Endothelial cell of hepatic sinusoid (primary cell): ENCODE measurements around the gene SH3D19.

ENCODE experiments used
- in situ Hi-C: cut with HindIII; loops from 2 replicates; pipeline ENCODE4 v1.10.0; 2017; ENCODE audit warnings: low sequenced_read_pairs

SH3D19 gene

DNA sequence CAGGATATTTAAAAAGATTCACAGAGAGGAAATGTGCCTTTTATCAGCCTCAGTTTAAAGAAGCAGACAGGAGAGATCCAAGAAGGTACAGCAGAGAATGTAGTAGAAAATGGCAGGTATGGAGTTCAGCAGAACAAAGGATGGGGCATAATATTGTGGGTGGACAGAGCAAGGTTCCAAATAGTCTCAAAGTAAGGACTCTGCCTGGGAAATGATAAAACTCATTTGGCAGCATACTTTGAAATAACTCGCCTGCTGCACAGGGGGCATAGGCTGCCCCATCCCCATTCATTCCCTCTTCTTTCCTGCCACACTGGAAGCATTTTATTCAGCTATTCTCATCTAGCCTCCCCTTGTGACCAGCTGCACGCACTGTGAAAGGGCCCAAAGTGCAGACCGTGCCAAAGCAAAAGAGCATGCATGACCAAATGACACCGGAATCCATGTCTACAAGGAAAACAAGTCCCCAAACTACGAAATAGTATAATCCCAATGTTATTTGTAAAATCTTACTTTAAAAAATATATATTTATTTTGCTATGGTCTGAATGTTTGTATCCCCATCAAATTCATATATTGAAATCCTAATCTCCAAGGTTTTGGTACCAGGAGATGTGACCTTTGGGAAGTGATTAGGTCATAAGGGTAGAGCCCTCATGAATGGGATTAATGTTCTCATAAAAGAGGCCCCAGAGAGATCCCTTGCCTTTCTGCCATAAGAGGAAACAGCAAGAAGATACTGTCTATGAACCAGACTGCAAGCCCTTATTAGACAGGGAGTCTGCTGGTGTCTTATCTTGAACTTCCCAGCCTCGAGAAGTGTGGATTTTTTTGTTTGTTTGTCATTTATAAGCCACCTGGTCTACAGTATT is 125.8 kb downstream of the SH3D19 start:
- in situ Hi-C loops: no loop called here

GRCh38 chr4:151198748-151199147 is 126.7 kb downstream of the SH3D19 start:
- in situ Hi-C loops: no loop called here

DNA sequence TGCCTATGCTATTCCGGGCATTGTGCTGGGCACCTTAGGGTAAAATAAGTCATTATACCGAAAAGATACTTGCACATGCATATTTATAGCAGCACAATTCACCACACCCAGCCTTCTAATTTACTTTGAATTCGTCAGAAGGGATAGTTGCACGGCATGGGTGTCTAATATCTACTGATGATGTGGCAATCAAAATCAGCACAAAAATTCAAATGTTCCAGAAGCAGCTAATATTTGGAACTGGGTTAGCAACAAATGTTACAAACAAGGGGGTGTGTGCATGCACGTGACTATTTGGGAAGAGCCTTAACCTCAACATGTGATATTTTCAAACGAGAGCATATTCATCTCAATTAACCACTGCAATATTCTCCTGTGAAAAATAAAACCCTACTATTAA is 128.2 kb downstream of the SH3D19 start:
- in situ Hi-C loops: no loop called here

DNA sequence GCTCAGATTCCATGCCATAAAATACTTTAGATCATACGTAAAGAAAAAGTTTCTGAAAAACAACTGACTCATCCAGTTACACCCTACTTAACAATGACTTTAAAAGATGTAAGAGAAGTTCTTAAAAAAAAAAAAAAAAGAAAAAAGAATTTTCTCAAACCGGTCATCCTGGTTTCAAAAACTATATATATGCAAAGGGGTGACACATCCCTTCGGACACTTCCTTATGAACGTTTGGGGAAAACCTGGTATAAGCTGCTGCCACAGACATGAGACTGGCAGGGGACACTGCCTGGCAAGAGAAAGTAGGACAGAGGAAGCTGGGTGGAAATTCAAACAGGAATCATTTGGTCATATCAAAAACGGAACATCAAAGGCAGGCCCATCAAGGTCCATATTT is 129.6 kb downstream of the SH3D19 start:
- in situ Hi-C loops: no loop called here

GRCh38 chr4:151193414-151193813 is 132.0 kb downstream of the SH3D19 start:
- in situ Hi-C loops: no loop called here

DNA sequence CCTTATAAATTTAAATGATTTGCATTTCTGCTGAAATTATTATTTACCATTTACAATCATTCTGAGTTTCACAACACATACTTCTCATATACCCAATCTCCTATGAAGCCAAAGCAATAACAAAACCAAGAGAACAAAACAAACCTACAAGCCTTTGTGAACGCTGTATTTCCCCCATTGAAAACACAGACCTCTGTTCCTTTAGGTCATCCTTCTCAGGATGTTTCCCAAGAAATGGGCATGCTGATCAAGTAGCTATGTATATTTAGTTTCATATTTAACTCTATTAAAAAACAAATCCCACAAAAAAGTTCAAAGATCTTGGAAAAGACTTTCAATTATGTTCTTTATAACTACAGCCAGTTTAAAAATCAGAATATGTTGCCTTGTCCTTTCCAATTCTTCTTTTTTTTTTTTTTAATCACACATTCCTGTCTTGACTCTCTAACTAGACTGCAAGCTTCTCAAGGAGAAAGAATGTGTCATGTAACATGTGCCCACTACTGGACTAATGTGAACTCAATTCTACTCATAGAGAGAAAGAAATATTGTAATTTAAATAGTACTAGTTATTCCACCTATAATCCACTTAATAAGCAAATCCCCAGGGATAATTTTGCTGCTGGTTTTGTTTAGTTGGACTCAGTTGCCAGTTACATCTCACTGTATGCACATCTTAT is 132.7 kb downstream of the SH3D19 start:
- in situ Hi-C loops: no loop called here

DNA sequence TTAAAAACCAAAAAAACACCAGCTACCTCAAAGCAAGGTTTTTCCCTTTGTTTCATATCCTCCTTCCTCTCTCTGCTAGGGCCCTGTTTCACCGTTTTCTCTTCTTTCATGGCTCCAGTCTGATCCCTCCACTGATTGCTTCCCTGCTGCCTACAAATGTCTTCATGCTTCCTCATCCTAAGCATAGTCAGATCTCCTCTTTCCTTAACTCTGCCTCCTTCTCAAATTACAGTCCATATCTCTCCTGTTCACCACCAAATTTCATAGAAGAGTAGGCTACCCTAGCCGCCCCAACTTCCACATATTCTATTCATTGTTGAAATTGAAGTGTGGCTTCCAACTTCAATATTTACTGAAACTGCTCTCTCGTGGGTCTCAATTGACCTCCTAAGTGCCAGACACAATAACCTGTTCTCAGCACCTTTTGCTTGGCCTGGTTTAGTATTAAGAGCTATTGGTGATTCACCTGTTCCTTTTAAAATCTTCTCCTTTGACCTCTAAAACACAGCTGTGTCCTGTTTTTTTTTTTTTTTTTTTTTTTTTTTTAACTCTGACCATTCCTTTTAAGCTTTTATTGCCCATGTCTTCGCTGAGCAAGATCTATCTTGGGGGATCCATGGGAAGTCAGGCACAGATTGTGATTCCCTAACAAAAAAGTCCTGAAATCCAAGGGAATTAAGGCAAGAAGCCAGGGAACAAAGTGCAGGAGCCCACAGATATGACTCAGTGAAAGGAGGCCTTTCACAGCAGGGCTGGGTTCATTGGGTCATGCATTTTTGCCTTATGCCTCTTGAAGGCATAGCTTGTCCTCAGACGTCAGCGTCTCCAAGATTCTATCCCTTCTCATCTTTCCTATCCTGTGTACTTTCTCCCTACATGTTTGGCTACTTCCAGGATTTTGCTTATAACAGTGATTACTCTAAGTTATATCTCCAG is 140.6 kb downstream of the SH3D19 start:
- in situ Hi-C loops: no loop called here

DNA sequence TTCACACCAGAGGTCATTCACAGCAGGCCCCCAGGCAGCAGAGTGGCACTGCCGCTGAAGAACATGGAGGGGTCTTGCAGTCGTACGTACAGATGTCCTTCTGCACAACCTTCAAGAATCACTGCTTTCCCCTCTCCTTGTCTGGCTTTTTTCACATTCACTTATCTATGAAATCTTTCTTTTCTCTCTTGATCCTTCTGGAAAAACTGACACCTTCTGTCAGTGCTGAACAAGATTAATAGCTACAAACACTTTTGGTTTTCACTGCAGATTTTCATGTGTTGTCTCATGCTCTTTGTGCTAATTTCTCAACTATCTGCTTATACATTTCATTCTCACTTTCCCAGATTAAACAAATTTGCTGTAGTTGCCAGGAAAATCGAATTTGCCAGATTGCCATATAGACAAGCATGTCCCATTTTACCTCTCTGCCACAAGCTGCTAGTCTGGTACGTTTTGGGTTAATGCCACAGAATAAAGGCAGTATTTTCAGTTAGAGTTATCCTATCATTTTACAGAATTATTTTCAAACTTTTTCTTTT is 142.9 kb downstream of the SH3D19 start:
- in situ Hi-C loops: no loop called here

GRCh38 chr4:151176685-151177084 is 148.7 kb downstream of the SH3D19 start:
- in situ Hi-C loops: no loop called here

- in situ Hi-C loops: no loop called here
Measured at GRCh38 chr4:151175754-151176631, 149.4 kb downstream of the SH3D19 start.

- in situ Hi-C loops: no loop called here
Measured at GRCh38 chr4:151175233-151175632, 150.2 kb downstream of the SH3D19 start.

DNA sequence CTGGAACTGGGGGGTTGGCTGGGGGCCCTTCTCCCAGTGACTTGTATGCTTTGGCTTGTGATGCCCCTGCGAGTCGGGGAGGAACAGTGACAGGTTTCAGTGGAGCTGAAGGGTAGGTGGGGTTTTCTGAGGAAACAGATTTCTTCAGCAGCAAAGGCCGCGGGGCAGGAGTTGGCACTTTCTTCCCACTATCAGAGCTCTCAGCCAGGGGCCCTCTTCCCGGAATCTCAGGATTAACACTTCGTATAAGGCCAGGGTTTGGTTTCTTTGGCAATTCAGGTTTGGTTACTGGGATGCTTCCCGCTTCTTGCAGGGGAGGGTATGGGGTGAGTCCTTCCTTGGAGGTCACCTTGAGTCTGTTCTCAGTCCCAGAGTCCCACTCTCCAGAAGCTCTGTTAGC is 150.6 kb downstream of the SH3D19 start:
- in situ Hi-C loops: no loop called here

- in situ Hi-C loops: no loop called here
Measured at GRCh38 chr4:151173871-151174270, 151.5 kb downstream of the SH3D19 start.

DNA sequence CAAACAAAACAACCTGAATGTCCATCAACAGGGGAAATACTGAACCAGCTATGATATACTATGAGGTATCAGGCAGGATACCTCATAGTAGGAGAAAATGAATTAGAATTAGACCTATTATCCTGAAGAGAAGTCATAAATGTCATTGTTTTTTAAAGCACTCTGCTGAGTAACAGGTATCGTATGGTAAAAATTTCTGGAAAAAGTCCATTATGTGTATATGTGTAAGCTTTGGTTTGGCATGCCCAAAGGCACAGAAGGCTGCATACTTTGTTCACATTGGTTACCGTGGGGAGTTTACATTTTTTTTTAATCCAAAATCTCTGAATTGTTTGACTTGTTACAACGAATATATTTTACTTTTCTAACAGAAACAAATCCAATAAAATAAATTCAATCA is 155.5 kb downstream of the SH3D19 start:
- in situ Hi-C loops: no loop called here

DNA sequence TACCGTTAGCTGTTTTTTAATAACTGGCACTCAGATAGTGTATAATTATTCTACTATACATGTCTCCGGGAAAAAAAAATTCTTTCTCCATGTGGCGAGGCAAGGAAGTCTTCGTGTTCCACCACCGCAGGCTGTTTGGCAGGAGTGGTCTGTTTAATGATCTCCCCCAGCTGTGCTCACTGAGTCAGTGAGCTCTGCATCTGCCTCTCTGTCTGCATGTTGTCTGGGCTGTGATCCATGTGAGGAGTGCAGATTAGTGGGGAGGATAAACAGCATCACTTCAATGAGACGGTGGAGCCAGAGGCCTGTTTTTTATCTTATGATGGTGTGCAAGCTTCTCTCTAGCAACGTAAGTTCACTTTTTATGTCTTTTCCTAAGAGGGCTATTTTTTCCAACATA is 156.2 kb downstream of the SH3D19 start:
- in situ Hi-C loops: no loop called here

DNA sequence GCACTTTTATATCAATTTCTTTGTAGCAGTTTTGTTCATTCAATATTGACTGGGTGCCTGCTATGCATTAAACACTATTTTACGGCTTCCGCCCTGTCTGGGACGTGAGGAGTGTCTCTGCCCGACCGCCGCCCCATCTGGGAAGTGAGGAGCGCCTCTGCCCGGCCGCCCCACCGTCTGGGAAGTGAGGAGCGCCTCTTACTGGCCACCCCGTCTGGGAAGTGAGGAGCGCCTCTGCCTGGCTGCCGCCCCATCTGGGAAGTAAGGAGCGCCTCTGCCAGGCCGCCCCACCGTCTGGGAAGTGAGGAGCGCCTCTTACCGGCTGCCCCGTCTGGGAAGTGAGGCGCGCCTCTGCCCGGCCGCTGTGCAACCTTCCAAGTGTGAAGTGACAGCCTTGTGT is 157.8 kb downstream of the SH3D19 start:
- in situ Hi-C loops: no loop called here

GRCh38 chr4:151166636-151167035 is 158.8 kb downstream of the SH3D19 start:
- in situ Hi-C loops: no loop called here

GRCh38 chr4:151165205-151166000 is 160.0 kb downstream of the SH3D19 start:
- in situ Hi-C loops: no loop called here

GRCh38 chr4:151163855-151164254 is 161.6 kb downstream of the SH3D19 start:
- in situ Hi-C loops: no loop called here
